Panc1 (cell line): ENCODE data around the gene INO80C. TPM values are rescaled to one million over a fixed set of nuclear protein-coding genes. Genes with fewer than 3 reads are reported as not detected.
A peak's percentile ranks its signal among the peaks of the same experiment; 100 is the strongest.

Source experiments
- ATAC-seq: fragments of 200-7000 bp; cut with Tn5 transposase; 2 replicates; pipeline ENCODE4 v1.9.1; 2020; ENCODE audit warnings: mild to moderate bottlenecking, moderate library complexity
- BruUV-seq: library from RNA; stranded (reverse); fragments of 400-500 nt; replicated peaks from 2 replicates; lab custom pipeline; 2021; lab: Mats Ljungman, UMichigan
- CTCF ChIA-PET: fragments of 300-600 bp; sonication (Branson Sonifier 250); formaldehyde crosslinking; loops from one replicate; lab custom pipeline; 2022; ENCODE audit warnings: antibody characterized with exemption; lab: Charles Lee
- POLR2A ChIA-PET: fragments of 300-600 bp; sonication (Branson Sonifier 250); formaldehyde crosslinking; loops from one replicate; lab custom pipeline; 2022; ENCODE audit warnings: antibody characterized with exemption; lab: Charles Lee
- DNase-seq: peaks from one replicate; pipeline ENCODE4 v3.0.0-alpha.2; 2010; ENCODE audit warnings: low read depth, low spot score
- H3K27ac ChIP-seq: 2 replicates; pipeline ENCODE4 v1.5.1; 2011; ENCODE audit warnings: mild to moderate bottlenecking, low read length, inconsistent platforms
- H3K27me3 ChIP-seq: fragments of 200-500 bp; sonication (Bioruptor generic); 2 replicates; pipeline ENCODE4 v1.6.0; 2014; ENCODE audit warnings: low read length, inconsistent platforms; ENCODE audit not compliant: control insufficient read depth, insufficient read depth
- H3K36me3 ChIP-seq: fragments of 200-500 bp; sonication (Bioruptor generic); 2 replicates; pipeline ENCODE4 v1.5.1; 2014; ENCODE audit warnings: inconsistent platforms, mild to moderate bottlenecking, low read length, moderate library complexity; ENCODE audit not compliant: control insufficient read depth, insufficient read depth
- H3K4me1 ChIP-seq: 2 replicates; pipeline ENCODE4 v1.5.1; 2011; ENCODE audit warnings: inconsistent platforms, mild to moderate bottlenecking, low read length, moderate library complexity; ENCODE audit not compliant: control insufficient read depth, insufficient read depth
- H3K4me3 ChIP-seq, 2 experiments: 2 replicates each; pipeline ENCODE4 v1.5.1; 2011 to 2012; ENCODE audit warnings: low read depth in 2 of 2, low read length in 2 of 2, mild to moderate bottlenecking in 2 of 2, inconsistent platforms in 1 of 2, moderate library complexity in 1 of 2
- H3K9me3 ChIP-seq: fragments of 200-500 bp; sonication (Bioruptor generic); 2 replicates; pipeline ENCODE4 v1.5.1; 2014; ENCODE audit warnings: low read depth, mild to moderate bottlenecking, inconsistent platforms, low read length, moderate library complexity; ENCODE audit not compliant: control insufficient read depth, insufficient read depth
- CTCF ChIP-seq: fragments of 450-650 bp; IDR thresholded peaks from 2 replicates; pipeline ENCODE4 v1.5.1; 2017; ENCODE audit warnings: mild to moderate bottlenecking
- POLR2AphosphoS5 ChIP-seq: IDR thresholded peaks from 2 replicates; pipeline ENCODE4 v1.6.1; 2012; ENCODE audit warnings: mild to moderate bottlenecking, low read depth, low read length, moderate library complexity
- SIN3A ChIP-seq: IDR thresholded peaks from 2 replicates; pipeline ENCODE4 v1.6.1; 2012; ENCODE audit warnings: low read depth, mild to moderate bottlenecking, low read length, moderate library complexity, borderline replicate concordance; ENCODE audit not compliant: insufficient read depth
- TCF7L2 ChIP-seq: IDR thresholded peaks from 2 replicates; pipeline ENCODE4 v1.6.1; 2011; ENCODE audit warnings: mild to moderate bottlenecking, low read depth, low read length, inconsistent platforms
- in situ Hi-C: cut with HindIII; loops from 2 replicates; pipeline ENCODE4 v1.10.0; 2016; ENCODE audit warnings: low sequenced_read_pairs, low pct_unique_long_range_greater_than_20kb
- intact Hi-C: fragments of 100-400 bp; cut with micrococcal nuclease; formaldehyde crosslinking; loops from one replicate; pipeline ENCODE4 v1.10.0; 2022; ENCODE audit not compliant: unreplicated experiment
- total RNA-seq: library from RNA; stranded (reverse); gene quantifications from one replicate; pipeline ENCODE4 v1.2.1, GENCODE V29; 2021; ENCODE audit not compliant: unreplicated experiment
- TF ChIP-seq, protein P1 (sequence below), 2 experiments: IDR thresholded peaks; 2 replicates each; pipeline ENCODE4 v1.6.1; 2011 to 2012; ENCODE audit warnings: low read depth in 2 of 2, control low read depth in 1 of 2, low read length in 1 of 2, mild to moderate bottlenecking in 1 of 2, moderate library complexity in 1 of 2; ENCODE audit not compliant: insufficient read depth in 1 of 2

INO80C gene
- total RNA-seq, 1 experiment from 2014 or later = 25.8 TPM

GRCh38 chr18:35463050-35463449 lies 34.7 kb downstream of the INO80C start:
- ChIA-PET CTCF (no interaction called here), POLR2A (no interaction called here)
- Histone ChIP-seq H3K4me3 (no peak overlapping the region), H3K36me3 (no peaks in the 10 kb centered on the region), H3K4me1 (peaks cover 35% of the 10 kb centered on the region), H3K9me3 (no peaks in the 10 kb centered on the region), H3K27ac (peak overlapping the region; percentile 65; the same call in 1 of the 2 replicates), H3K27me3 (no peaks in the 10 kb centered on the region)
- intact Hi-C loops = no loop called here
- no TSS peak for BruUV-seq
- in situ Hi-C loops = no loop called here
- no peak for DNase-seq
- ATAC-seq = no peak
- no peak for TF ChIP-seq POLR2AphosphoS5
- TF ChIP-seq, protein P1, sequence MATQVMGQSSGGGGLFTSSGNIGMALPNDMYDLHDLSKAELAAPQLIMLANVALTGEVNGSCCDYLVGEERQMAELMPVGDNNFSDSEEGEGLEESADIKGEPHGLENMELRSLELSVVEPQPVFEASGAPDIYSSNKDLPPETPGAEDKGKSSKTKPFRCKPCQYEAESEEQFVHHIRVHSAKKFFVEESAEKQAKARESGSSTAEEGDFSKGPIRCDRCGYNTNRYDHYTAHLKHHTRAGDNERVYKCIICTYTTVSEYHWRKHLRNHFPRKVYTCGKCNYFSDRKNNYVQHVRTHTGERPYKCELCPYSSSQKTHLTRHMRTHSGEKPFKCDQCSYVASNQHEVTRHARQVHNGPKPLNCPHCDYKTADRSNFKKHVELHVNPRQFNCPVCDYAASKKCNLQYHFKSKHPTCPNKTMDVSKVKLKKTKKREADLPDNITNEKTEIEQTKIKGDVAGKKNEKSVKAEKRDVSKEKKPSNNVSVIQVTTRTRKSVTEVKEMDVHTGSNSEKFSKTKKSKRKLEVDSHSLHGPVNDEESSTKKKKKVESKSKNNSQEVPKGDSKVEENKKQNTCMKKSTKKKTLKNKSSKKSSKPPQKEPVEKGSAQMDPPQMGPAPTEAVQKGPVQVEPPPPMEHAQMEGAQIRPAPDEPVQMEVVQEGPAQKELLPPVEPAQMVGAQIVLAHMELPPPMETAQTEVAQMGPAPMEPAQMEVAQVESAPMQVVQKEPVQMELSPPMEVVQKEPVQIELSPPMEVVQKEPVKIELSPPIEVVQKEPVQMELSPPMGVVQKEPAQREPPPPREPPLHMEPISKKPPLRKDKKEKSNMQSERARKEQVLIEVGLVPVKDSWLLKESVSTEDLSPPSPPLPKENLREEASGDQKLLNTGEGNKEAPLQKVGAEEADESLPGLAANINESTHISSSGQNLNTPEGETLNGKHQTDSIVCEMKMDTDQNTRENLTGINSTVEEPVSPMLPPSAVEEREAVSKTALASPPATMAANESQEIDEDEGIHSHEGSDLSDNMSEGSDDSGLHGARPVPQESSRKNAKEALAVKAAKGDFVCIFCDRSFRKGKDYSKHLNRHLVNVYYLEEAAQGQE (IDR thresholded peaks at IDR 0.05; ENCODE audit: insufficient read depth in 1 of 2, low read depth in 2 of 2, low read length in 1 of 2) = no peak
- TF ChIP-seq CTCF = no peak
- TF ChIP-seq TCF7L2 = no peak
- TF ChIP-seq SIN3A = no peak

DNA sequence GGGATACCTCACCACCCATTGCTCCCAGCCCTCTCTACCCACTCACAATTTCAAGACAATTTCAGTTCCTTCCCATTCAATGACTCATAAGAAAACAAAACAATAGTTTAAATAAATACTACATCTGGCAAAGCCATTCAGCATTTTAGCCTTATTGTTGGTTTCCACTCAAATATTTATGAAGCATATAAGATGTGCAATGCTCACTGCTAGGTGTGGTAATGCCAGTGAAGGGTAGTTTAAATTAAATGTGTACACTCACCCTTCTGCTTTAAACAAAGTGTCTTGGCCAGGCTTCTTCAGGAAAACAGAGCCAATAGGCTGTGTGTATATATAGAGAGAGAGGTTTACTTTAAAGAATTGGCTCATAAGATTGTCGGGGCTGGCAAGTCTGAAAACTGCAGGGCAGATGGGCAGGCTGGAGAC lies 37.0 kb downstream of the INO80C start:
- TF ChIP-seq CTCF = no peak
- no peak for TF ChIP-seq POLR2AphosphoS5
- TF ChIP-seq, protein P1 (IDR thresholded peaks at IDR 0.05; ENCODE audit: insufficient read depth in 1 of 2, low read depth in 2 of 2, low read length in 1 of 2) = no peak
- TF ChIP-seq TCF7L2 = no peak
- no peak for TF ChIP-seq SIN3A
- Histone ChIP-seq H3K36me3 (no peaks in the 10 kb centered on the region), H3K4me3 (no peak overlapping the region), H3K9me3 (no peaks in the 10 kb centered on the region), H3K27ac (peak overlapping the region; percentile 95), H3K27me3 (no peaks in the 10 kb centered on the region), H3K4me1 (peaks cover 48% of the 10 kb centered on the region)
- POLR2A ChIA-PET = interaction anchor here (0.6 kb wide), 1 partner anchor 157 kb away, joined by 4 read pairs; no protein-coding TSS in a partner anchor
- in situ Hi-C loops = no loop called here
- ATAC-seq = peak; percentile 20; the same call in 1 of the 2 replicates
- intact Hi-C loops = no loop called here
- no TSS peak for BruUV-seq
- CTCF ChIA-PET = no interaction called here
- DNase-seq = peak; percentile 28
